GM23248 (cell line): ENCODE data around the gene HDGFL2. TPM values are rescaled to one million over a fixed set of nuclear protein-coding genes. Genes with fewer than 3 reads are reported as not detected.

ENCODE experiments used
- DNase-seq: peaks from one replicate; pipeline ENCODE4 v3.0.0-alpha.2; 2015
- H2AFZ ChIP-seq: fragments of 200-600 bp; sonication (generic); 2 replicates; pipeline ENCODE4 v1.6.1; 2016; ENCODE audit warnings: antibody characterized with exemption
- H3F3A ChIP-seq: fragments of 200-600 bp; sonication (generic); 2 replicates; pipeline ENCODE4 v1.6.1; 2016; ENCODE audit warnings: mild to moderate bottlenecking, antibody characterized with exemption, mixed run types; ENCODE audit not compliant: insufficient read depth
- H3K27ac ChIP-seq: fragments of 200-600 bp; sonication (generic); 2 replicates; pipeline ENCODE4 v1.5.1; 2016; ENCODE audit warnings: mild to moderate bottlenecking
- H3K27me3 ChIP-seq: fragments of 200-600 bp; sonication (generic); replicated peaks from 2 replicates; pipeline ENCODE4 v1.6.1; 2016; ENCODE audit warnings: mild to moderate bottlenecking; ENCODE audit not compliant: insufficient read depth
- H3K36me3 ChIP-seq: fragments of 200-600 bp; sonication (generic); 2 replicates; pipeline ENCODE4 v1.6.1; 2016; ENCODE audit warnings: low read depth, mild to moderate bottlenecking
- H3K4me1 ChIP-seq: fragments of 200-600 bp; sonication (generic); 2 replicates; pipeline ENCODE4 v1.6.1; 2016; ENCODE audit warnings: mild to moderate bottlenecking; ENCODE audit not compliant: insufficient read depth
- H3K4me2 ChIP-seq: fragments of 200-600 bp; sonication (generic); one replicate; pipeline ENCODE4 v1.6.1; 2016; ENCODE audit warnings: mild to moderate bottlenecking; ENCODE audit not compliant: unreplicated experiment
- H3K4me3 ChIP-seq: fragments of 200-600 bp; sonication (generic); 2 replicates; pipeline ENCODE4 v1.5.1; 2016; ENCODE audit warnings: mild to moderate bottlenecking
- H3K79me2 ChIP-seq: fragments of 200-600 bp; sonication (generic); 2 replicates; pipeline ENCODE4 v1.6.1; 2016; ENCODE audit warnings: mild to moderate bottlenecking; ENCODE audit not compliant: insufficient read depth
- H3K9ac ChIP-seq: fragments of 200-600 bp; sonication (generic); 2 replicates; pipeline ENCODE4 v1.6.1; 2016; ENCODE audit warnings: mild to moderate bottlenecking
- H3K9me2 ChIP-seq: fragments of 200-600 bp; sonication (generic); 2 replicates; pipeline ENCODE4 v1.6.1; 2016; ENCODE audit warnings: mixed run types, mild to moderate bottlenecking, moderate library complexity; ENCODE audit not compliant: insufficient read depth
- H3K9me3 ChIP-seq: fragments of 200-600 bp; sonication (generic); one replicate; pipeline ENCODE4 v1.6.1; 2017; ENCODE audit warnings: low read depth
- H4K20me1 ChIP-seq: fragments of 200-600 bp; sonication (generic); 2 replicates; pipeline ENCODE4 v1.6.0; 2016; ENCODE audit not compliant: insufficient read depth
- EZH2 ChIP-seq: fragments of 200-600 bp; sonication (generic); IDR thresholded peaks from 2 replicates; pipeline ENCODE4 v1.6.1; 2018; ENCODE audit warnings: antibody characterized with exemption, mild to moderate bottlenecking; ENCODE audit not compliant: insufficient read depth, poor library complexity, severe bottlenecking
- EZH2phosphoT487 ChIP-seq: fragments of 200-600 bp; sonication (generic); IDR thresholded peaks from 2 replicates; pipeline ENCODE4 v1.6.1; 2018; ENCODE audit warnings: antibody characterized with exemption, moderate library complexity, mild to moderate bottlenecking, low read depth; ENCODE audit not compliant: insufficient read depth
- WGBS, 2 experiments: methylation state at CpG; one replicate each; pipeline ENCODE4 v1.1.6; 2015 to 2017; ENCODE audit warnings: low lambda C conversion rate in 2 of 2, low coverage in 1 of 2; ENCODE audit errors: missing lambda C conversion rate in 2 of 2; 5-methylcytosine and 5-hydroxymethylcytosine counted together
- in situ Hi-C: fragments of 300-500 bp; cut with MboI; formaldehyde crosslinking; loops from 2 replicates; pipeline ENCODE4 v1.15.0; 2020
- polyA plus RNA-seq: library from polyadenylated mRNA; unstranded; fragments of >200 nt; fragmentation: Nextera tagmentation; extraction: Ambion mirVana; gene quantifications from 2 replicates; pipeline ENCODE4 v1.2.1, GENCODE V29; 2016
- total RNA-seq: library from RNA; depleted of rRNA; stranded (reverse); fragments of >200 nt; shearing (Covaris generic); gene quantifications from 2 replicates; pipeline ENCODE4 v1.2.3, GENCODE V29; 2014

The HDGFL2 gene
- total and polyA plus RNA-seq, 2 experiments from 2014 or later, result 23.0 to 50.7 TPM

DNA sequence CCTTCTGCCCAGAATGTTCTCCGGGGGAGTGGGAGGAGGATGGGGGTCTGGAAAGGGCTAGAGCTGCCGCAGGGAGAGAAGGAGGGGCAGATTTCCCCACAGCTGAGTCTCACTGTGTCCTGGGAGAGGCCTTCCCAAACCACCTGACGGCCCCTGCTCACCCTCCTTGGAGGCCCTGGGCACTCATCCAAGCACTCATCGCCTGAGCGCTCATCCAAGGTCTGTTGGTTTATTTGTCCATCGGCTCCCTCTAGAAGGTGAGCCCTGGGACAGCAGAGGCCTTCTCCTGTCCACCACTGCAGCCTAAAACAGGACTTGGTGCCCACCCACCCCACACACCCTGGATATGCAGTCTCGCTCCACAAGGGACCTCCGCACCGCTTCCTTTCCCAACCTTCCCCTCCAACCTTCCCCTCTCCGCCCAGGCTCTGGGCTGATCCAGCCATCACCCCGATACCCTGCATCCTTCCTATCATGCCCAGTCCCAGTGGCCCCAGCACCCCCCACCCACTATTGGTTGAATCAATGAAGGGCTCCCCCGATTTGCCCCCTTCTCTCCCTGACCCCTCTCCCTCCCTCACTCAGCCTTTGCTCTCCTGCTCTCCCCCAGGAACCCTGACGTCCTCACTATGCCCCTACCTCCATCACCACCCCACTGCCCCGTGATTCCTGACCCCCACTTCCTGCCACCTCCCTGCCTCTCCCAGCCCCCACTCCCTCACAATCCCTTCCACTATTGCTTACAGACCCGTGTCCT, 16.2 kb upstream of the HDGFL2 start:
- Histone ChIP-seq H3K9me3 (no peaks in the 10 kb centered on the region), H2AFZ (no peak overlapping the region), H4K20me1 (no peaks in the 10 kb centered on the region), H3K9me2 (no peaks in the 10 kb centered on the region), H3K4me2 (peak overlapping the region; percentile 93), H3K36me3 (0 out of 2 replicates have a peak, but pooled peaks cover 9% of the 10 kb centered on the region), H3K27me3 (no peaks in the 10 kb centered on the region), H3K4me3 (peak overlapping the region; percentile 85), H3F3A (0 out of 2 replicates have a peak, but pooled peaks cover 4% of the 10 kb centered on the region), H3K9ac (peak overlapping the region; percentile 98), H3K4me1 (peaks cover 8% of the 10 kb centered on the region; the same call in 1 of the 2 replicates), H3K27ac (peak overlapping the region; percentile 94), H3K79me2 (peaks cover 56% of the 10 kb centered on the region)
- 24 to 26% methylated on average over 11 to 15 of the region's 15 CpGs for WGBS, 2 experiments
- TF ChIP-seq EZH2 (no peak), EZH2phosphoT487 (no peak)
- DNase-seq, result peak; percentile 92
- in situ Hi-C loops, result no loop called here

GRCh38 chr19:4456476-4456842, 15.6 kb upstream of the HDGFL2 start:
- peaks cover 51% of the 10 kb centered on the region for H3K79me2 ChIP-seq
- in situ Hi-C loops, result no loop called here
- H2AFZ ChIP-seq, result no peak overlapping the region
- TF ChIP-seq EZH2phosphoT487 (no peak), EZH2 (no peak)
- no peaks in the 10 kb centered on the region for H3K27me3 ChIP-seq
- 1 to 6% methylated on average over 6 to 9 of the region's 9 CpGs for WGBS, 2 experiments
- H3F3A ChIP-seq, result 0 out of 2 replicates have a peak, but pooled peaks cover 4% of the 10 kb centered on the region
- peak; percentile 89 for DNase-seq
- H3K4me1 ChIP-seq, result peaks cover 8% of the 10 kb centered on the region; the same call in 1 of the 2 replicates
- H3K27ac ChIP-seq, result peak overlapping the region; percentile 94
- H3K9me2 ChIP-seq, result no peaks in the 10 kb centered on the region
- H3K36me3 ChIP-seq, result 0 out of 2 replicates have a peak, but pooled peaks cover 3% of the 10 kb centered on the region
- peak overlapping the region; percentile 98 for H3K9ac ChIP-seq
- peak overlapping the region; percentile 93 for H3K4me2 ChIP-seq
- H3K9me3 ChIP-seq, result no peaks in the 10 kb centered on the region
- H3K4me3 ChIP-seq, result peak overlapping the region; percentile 85
- H4K20me1 ChIP-seq, result no peaks in the 10 kb centered on the region

DNA sequence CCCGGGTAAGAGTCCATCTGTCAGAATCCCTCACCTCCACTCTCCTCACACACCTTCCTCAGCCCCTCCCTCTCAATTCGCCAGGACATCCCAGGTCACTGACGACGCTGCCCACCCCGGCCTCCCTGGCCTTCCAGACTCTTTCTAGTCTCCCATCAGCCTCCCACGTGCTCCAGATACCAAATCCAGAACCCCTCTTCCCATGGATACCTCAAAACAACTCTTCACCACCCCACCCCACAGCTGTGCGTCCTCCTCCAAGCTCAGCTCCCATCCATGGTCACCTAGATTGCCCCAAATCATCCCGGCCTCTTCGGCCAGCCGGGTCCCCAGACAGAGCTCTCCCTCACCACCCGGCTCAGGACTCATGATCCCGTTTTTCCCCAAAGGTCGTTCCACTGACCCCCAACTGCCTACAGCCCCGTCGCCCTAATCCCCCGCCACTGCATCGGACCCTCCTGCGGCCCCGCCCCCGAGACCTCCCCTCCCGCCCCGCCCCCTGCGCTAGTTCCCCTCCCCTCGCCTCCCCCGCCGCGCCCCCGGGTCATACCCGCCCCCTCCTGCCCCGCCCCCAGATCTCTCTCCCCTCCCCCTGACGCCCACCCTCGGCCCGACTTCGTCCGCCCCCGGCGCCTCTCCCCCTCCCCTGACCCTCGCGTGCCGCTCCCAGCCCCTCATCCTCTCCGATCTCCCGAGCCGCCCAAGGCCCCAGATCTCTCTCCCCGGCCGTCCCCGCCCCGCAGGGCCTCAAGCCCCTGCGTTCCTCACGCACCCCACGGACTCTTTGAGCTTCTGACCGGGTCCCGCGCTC, 15.0 kb upstream of the HDGFL2 start:
- H3K27me3 ChIP-seq, result no peaks in the 10 kb centered on the region
- in situ Hi-C loops, result no loop called here
- TF ChIP-seq EZH2, result no peak
- TF ChIP-seq EZH2phosphoT487, result no peak
- peak overlapping the region; percentile 85 for H3K4me3 ChIP-seq
- peaks cover 48% of the 10 kb centered on the region for H3K79me2 ChIP-seq
- H3K9me2 ChIP-seq, result no peaks in the 10 kb centered on the region
- peak; percentile 75 for DNase-seq
- 1 to 3% methylated on average over 10 to 51 of the region's 53 CpGs for WGBS, 2 experiments
- H3K27ac ChIP-seq, result peak overlapping the region; percentile 94
- no peaks in the 10 kb centered on the region for H4K20me1 ChIP-seq
- no peaks in the 10 kb centered on the region for H3K9me3 ChIP-seq
- H3K36me3 ChIP-seq, result no peaks in the 10 kb centered on the region
- H3K9ac ChIP-seq, result peak overlapping the region; percentile 98
- H2AFZ ChIP-seq, result no peak overlapping the region
- H3F3A ChIP-seq, result 0 out of 2 replicates have a peak, but pooled peaks cover 4% of the 10 kb centered on the region
- H3K4me1 ChIP-seq, result peaks cover 8% of the 10 kb centered on the region; the same call in 1 of the 2 replicates
- H3K4me2 ChIP-seq, result peak overlapping the region; percentile 93

DNA sequence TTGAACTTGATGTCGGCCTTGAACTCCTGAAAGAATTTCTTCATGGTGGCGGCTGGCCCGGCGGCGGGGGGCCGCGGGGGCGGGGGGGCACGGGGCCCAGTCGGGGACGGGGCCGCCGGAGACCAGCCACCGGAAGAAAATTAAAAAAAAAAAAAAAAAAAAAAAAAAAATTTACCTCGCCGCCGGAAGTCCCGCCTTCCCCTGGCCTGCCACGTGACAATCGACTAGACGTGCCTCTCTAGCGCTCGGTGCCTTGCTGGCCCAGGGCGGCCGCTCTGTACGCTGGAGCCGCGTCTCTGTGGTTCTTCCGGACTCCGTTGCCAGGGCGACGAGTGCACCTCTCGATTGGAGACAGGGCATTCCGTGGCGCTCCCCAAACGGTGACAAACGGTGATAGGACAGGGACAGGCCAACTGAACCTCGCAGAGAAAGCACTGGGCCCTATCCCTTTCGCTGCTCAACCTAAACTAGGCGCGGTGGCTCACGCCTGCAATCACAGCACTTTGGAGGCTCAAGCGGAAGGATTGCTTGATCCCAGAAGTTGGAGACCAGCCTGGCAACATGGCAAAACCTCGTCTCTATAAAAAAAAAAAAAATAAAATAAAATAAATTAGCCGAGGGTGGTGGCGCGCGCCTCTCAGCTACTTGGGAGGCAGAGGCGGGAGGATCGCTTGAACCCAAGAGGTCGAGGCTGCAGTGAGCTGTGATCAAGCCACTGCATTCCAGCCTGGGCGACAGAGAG, 14.3 kb upstream of the HDGFL2 start, which contains the start of gene UBXN6:
TSS of gene UBXN6 (minus strand) at position 141 of the 742 bp plus-strand sequence. CDS start at position 44, 97 bp downstream.
- Histone ChIP-seq H3K36me3 (no peaks in the 10 kb centered on the region), H2AFZ (peak within 1 kb of the TSS; percentile 60), H4K20me1 (no peaks in the 10 kb centered on the region), H3K79me2 (peaks cover 40% of the 10 kb centered on the region), H3K4me1 (peaks cover 8% of the 10 kb centered on the region; the same call in 1 of the 2 replicates), H3F3A (0 out of 2 replicates have a peak, but pooled peaks cover 4% of the 10 kb centered on the region), H3K9ac (peak within 1 kb of the TSS; percentile 98), H3K9me2 (no peaks in the 10 kb centered on the region), H3K4me2 (peak within 1 kb of the TSS; percentile 93), H3K4me3 (peak within 1 kb of the TSS; percentile 85), H3K9me3 (no peaks in the 10 kb centered on the region), H3K27ac (peak within 1 kb of the TSS; percentile 94), H3K27me3 (no peaks in the 10 kb centered on the region)
- peak; percentile 100 for DNase-seq
- 4 to 7% methylated on average over 40 to 52 of the region's 52 CpGs for WGBS, 2 experiments
- no peak for TF ChIP-seq EZH2
- TF ChIP-seq EZH2phosphoT487, result no peak
- in situ Hi-C loops, result no loop called here
